Measurements from ENCODE around the gene LSP1. TPM values are rescaled to one million over a fixed set of nuclear protein-coding genes. Genes with fewer than 3 reads are reported as not detected.

The LSP1 gene
- total and polyA plus RNA-seq, 2 of the 13 experiments (the other 11 are each of a cell fraction or from before 2014, with no cell fraction given): 0.59 to 1.00 TPM

DNA sequence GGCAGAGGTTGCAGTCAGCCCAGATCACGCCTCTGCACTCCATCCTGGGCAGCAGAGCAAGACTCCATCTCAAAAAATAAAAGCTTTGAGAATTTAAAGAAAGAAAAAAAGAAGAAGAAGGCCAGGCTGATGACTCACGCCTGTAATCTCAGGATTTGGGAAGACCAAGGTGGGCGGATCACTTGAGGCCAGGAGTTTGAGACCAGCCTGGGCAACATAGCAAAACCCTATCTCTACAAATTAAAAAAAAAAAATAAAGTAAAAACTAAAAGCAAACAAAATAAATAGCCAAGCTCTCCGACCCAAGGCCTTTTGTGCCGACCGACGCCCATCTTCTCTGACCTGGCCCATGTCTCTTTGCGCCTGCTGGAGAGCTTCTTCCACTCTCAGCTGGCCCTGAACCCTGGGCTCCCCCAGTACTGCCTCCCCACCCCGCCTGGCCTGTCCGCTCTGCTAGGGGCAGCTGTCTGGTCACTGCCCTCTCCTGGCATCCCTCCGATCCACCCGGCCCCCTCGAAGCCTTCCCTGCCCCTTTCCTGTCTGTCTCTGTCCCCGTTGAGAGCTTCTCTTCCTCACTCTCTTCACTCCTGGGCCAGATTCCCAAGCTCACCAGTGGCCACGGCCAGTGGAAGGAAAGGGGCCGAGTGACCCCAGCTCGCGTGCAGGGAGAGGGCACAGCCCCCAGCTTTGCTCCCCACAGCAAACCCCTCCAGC lies 4.8 kb upstream of the LSP1 start (continued):
- TF ChIP-seq, protein P1, sequence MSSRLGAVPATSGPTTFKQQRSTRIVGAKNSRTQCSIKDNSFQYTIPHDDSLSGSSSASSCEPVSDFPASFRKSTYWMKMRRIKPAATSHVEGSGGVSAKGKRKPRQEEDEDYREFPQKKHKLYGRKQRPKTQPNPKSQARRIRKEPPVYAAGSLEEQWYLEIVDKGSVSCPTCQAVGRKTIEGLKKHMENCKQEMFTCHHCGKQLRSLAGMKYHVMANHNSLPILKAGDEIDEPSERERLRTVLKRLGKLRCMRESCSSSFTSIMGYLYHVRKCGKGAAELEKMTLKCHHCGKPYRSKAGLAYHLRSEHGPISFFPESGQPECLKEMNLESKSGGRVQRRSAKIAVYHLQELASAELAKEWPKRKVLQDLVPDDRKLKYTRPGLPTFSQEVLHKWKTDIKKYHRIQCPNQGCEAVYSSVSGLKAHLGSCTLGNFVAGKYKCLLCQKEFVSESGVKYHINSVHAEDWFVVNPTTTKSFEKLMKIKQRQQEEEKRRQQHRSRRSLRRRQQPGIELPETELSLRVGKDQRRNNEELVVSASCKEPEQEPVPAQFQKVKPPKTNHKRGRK (CRISPR knock-in tag; IDR thresholded peaks at IDR 0.05): no peak
- TF ChIP-seq TBX3 (IDR thresholded peaks at IDR 0.05; ENCODE audit: borderline replicate concordance): no peak
- no peak for TF ChIP-seq PHF5A (CRISPR knock-in tag; IDR thresholded peaks at IDR 0.05; ENCODE audit: low read depth, unreplicated experiment)

DNA sequence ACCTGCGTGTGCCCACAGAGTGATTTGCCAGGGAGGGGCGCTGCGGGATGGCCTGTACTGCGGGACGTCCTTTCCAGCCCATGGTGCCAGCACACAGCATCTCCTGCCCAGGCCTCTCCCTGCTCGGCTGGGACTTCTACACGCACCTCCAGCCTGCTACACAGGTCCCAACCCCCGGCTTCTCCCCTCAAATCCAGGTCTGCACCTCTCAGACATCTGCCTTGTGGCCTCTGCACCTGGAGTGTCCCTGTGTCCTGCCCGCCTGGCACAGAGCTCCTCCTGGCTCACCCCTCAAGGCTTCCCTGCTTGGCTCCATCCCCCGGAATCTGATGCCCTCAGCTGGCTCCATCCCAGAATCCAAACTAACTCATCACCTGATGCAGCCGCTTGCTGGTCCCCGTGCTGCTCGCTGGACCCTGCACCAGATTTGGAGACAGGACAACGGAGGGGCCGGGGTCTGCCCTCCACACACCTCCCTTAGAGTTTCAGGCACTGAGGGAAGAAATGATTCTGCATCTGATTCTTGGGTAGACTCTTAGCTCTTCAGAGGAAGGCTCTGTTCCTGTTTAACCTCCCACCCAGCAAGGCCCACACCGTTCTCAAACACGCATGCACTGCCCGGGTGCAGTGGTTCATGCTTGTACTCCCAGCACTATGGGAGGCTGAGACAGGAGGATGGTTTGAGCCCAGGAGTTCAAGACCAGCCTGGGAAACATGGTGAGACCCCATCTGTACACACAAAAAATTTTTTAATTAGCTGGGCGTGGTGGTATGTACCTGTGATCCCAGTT lies 4.0 kb upstream of the LSP1 start:
- Histone ChIP-seq H3K36me3 (replicated peaks in 1 of 2; ENCODE audit: control insufficient read depth in 1 of 2, insufficient read depth in 2 of 2, low read length in 2 of 2) (no peaks in the 10 kb centered on the region), H3K9ac (ENCODE audit: insufficient read depth, low read depth, low read length) (no peak overlapping the region), H3K27me3 (ENCODE audit: control insufficient read depth in 1 of 2, insufficient read depth in 2 of 2, low read length in 2 of 2) (peaks cover 23 to 79% of the 10 kb centered on the region in 2 experiments), H3K4me1 (ENCODE audit: insufficient read depth, low read length) (peaks cover 21% of the 10 kb centered on the region), H3K4me2 (ENCODE audit: low read depth, low read length) (no peak overlapping the region), H3K9me3 (ENCODE audit: low read length) (no peaks in the 10 kb centered on the region), H4K20me1 (ENCODE audit: insufficient read depth, low read length) (no peaks in the 10 kb centered on the region), H3K4me3 (replicated peaks in 1 of 3; ENCODE audit: insufficient read depth in 1 of 3, low read depth in 2 of 3, low read length in 3 of 3) (no peak overlapping the region), H3K27ac (ENCODE audit: extremely low read length, insufficient read depth, low read length) (no peak overlapping the region), H3K79me2 (ENCODE audit: insufficient read depth, low read length) (no peaks in the 10 kb centered on the region), H2AFZ (ENCODE audit: low read length) (no peak overlapping the region)
- TF ChIP-seq, protein P2, sequence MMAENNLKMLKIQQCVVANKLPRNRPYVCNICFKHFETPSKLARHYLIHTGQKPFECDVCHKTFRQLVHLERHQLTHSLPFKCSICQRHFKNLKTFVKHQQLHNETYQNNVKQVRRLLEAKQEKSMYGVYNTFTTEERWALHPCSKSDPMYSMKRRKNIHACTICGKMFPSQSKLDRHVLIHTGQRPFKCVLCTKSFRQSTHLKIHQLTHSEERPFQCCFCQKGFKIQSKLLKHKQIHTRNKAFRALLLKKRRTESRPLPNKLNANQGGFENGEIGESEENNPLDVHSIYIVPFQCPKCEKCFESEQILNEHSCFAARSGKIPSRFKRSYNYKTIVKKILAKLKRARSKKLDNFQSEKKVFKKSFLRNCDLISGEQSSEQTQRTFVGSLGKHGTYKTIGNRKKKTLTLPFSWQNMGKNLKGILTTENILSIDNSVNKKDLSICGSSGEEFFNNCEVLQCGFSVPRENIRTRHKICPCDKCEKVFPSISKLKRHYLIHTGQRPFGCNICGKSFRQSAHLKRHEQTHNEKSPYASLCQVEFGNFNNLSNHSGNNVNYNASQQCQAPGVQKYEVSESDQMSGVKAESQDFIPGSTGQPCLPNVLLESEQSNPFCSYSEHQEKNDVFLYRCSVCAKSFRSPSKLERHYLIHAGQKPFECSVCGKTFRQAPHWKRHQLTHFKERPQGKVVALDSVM (CRISPR knock-in tag; IDR thresholded peaks at IDR 0.05): 0 out of 2 replicates have a peak, but pooled peaks have one; percentile 41
- TF ChIP-seq, protein P3, sequence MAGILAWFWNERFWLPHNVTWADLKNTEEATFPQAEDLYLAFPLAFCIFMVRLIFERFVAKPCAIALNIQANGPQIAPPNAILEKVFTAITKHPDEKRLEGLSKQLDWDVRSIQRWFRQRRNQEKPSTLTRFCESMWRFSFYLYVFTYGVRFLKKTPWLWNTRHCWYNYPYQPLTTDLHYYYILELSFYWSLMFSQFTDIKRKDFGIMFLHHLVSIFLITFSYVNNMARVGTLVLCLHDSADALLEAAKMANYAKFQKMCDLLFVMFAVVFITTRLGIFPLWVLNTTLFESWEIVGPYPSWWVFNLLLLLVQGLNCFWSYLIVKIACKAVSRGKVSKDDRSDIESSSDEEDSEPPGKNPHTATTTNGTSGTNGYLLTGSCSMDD (CRISPR knock-in tag; IDR thresholded peaks at IDR 0.05): no peak
- no peak for TF ChIP-seq ZNF709 (CRISPR knock-in tag; IDR thresholded peaks at IDR 0.05)
- ChIA-PET POLR2A (no interaction called here), CTCF (ENCODE audit: low intra/inter-chr PET ratio, low total read pairs) (no interaction called here)
- DNase-seq (ENCODE audit: low spot score) (no peak), ATAC-seq (no peak), FAIRE-seq (no peak)
- WGBS (ENCODE audit: low lambda C conversion rate): 23% methylated on average over 8 of the region's 19 CpGs
- BruUV-seq (replicated peaks): no TSS peak
- in situ Hi-C loops (cut with HindIII; ENCODE audit: extremely low pct_ligation_motif_present, low pct_unique_long_range_greater_than_20kb): no loop called here
- intact Hi-C loops (cut with micrococcal nuclease; ENCODE audit: unreplicated experiment): no loop called here

Measured in HepG2 (cell line).